Smooth muscle cell of the pulmonary artery (primary cell): ENCODE results near the gene ROM1. TPM values are rescaled to one million over a fixed set of nuclear protein-coding genes. Genes with fewer than 3 reads are reported as not detected.

ENCODE experiments used
- total RNA-seq: library from RNA; depleted of rRNA; stranded (reverse); fragments of >200 nt; gene quantifications from 2 replicates; pipeline ENCODE4 v1.2.3, GENCODE V29; 2014

ROM1 gene
- total RNA-seq, result 3.1 and 5.8 TPM in 2 replicates

GRCh38 chr11:62612366-62613290, at the start of gene ROM1, which contains the start of gene EML3:
Gene ROM1 (plus strand): TSS chr11:62613257. CDS start chr11:62613282, 25 bp downstream.
Gene EML3 (minus strand): TSS chr11:62612775. CDS start chr11:62612457, 318 bp downstream.

GRCh38 chr11:62573592-62574362, 39.3 kb upstream of the ROM1 start, which contains the start of gene EEF1G:
Gene EEF1G (minus strand): TSS chr11:62573891. CDS start chr11:62573842, 49 bp downstream.

GRCh38 chr11:62591448-62592145, 21.5 kb upstream of the ROM1 start, which contains the start of gene TUT1:
Gene TUT1 (minus strand): TSS chr11:62591523. CDS start chr11:62591485, 38 bp downstream.

GRCh38 chr11:62601372-62602140, 11.5 kb upstream of the ROM1 start, which contains the start of gene MTA2:
Gene MTA2 (minus strand): TSS chr11:62601865. CDS start chr11:62601450, 415 bp downstream.

GRCh38 chr11:62621567-62622470, 8.8 kb downstream of the ROM1 start, which contains the start of gene B3GAT3:
Gene B3GAT3 (minus strand): TSS chr11:62621986. CDS start chr11:62621947, 39 bp downstream.

GRCh38 chr11:62645946-62646824, 33.1 kb downstream of the ROM1 start, which contains the start of gene GANAB:
Gene GANAB (minus strand): TSS chr11:62646613. CDS start chr11:62646599, 14 bp downstream.

Other genes starting within 250 kb of the ROM1 start
- not detected in 2 replicates for gene SCGB1A1, start 194.2 kb upstream of the ROM1 start, total RNA-seq
- gene AHNAK, start 66.5 kb upstream of the ROM1 start, total RNA-seq, result 498 and 644 TPM in 2 replicates
- gene EEF1G, start 39.4 kb upstream of the ROM1 start, total RNA-seq, result 1,318 and 1,351 TPM in 2 replicates
- 8.7 and 9.2 TPM in 2 replicates for gene TUT1, start 21.7 kb upstream of the ROM1 start, total RNA-seq
- 70.8 and 86.8 TPM in 2 replicates for gene MTA2, start 11.4 kb upstream of the ROM1 start, total RNA-seq
- gene EML3, start 482 bp upstream of the ROM1 start, total RNA-seq, result 23.8 and 38.6 TPM in 2 replicates
- 48.9 and 82.7 TPM in 2 replicates for gene B3GAT3, start 8.7 kb downstream of the ROM1 start, total RNA-seq
- gene GANAB, start 33.4 kb downstream of the ROM1 start, total RNA-seq, result 612 and 660 TPM in 2 replicates
- gene INTS5, start 40.0 kb downstream of the ROM1 start, total RNA-seq, result 24.5 and 26.9 TPM in 2 replicates
- 13.4 and 18.3 TPM in 2 replicates for gene C11orf98, start 52.0 kb downstream of the ROM1 start, total RNA-seq
- gene CSKMT, start 52.1 kb downstream of the ROM1 start, total RNA-seq, result 4.2 and 4.5 TPM in 2 replicates
- gene UQCC3, start 58.4 kb downstream of the ROM1 start, total RNA-seq, result 6.6 and 7.5 TPM in 2 replicates
- 3.0 and 3.9 TPM in 2 replicates for gene LBHD1, start 59.0 kb downstream of the ROM1 start, total RNA-seq
- 80.9 and 85.2 TPM in 2 replicates for gene UBXN1, start 65.8 kb downstream of the ROM1 start, total RNA-seq
- 3.3 and 4.9 TPM in 2 replicates for gene LRRN4CL, start 76.3 kb downstream of the ROM1 start, total RNA-seq
- 54.8 and 59.1 TPM in 2 replicates for gene BSCL2, start 94.2 kb downstream of the ROM1 start, total RNA-seq
- gene GNG3, start 94.4 kb downstream of the ROM1 start, total RNA-seq, result 0.13 TPM in 1 of 2 replicates, not detected in the other
- gene HNRNPUL2, start 114.2 kb downstream of the ROM1 start, total RNA-seq, result 13.3 and 15.4 TPM in 2 replicates
- 27.5 and 28.9 TPM in 2 replicates for gene TTC9C, start 115.2 kb downstream of the ROM1 start, total RNA-seq
- 10.3 and 11.7 TPM in 2 replicates for gene ZBTB3, start 140.9 kb downstream of the ROM1 start, total RNA-seq
- 51.6 and 51.7 TPM in 2 replicates for gene POLR2G, start 148.3 kb downstream of the ROM1 start, total RNA-seq
- gene TAF6L, start 158.1 kb downstream of the ROM1 start, total RNA-seq, result 19.3 and 27.2 TPM in 2 replicates
- gene TMEM179B, start 174.1 kb downstream of the ROM1 start, total RNA-seq, result 48.9 and 50.0 TPM in 2 replicates
- gene TMEM223, start 178.7 kb downstream of the ROM1 start, total RNA-seq, result 13.3 and 16.2 TPM in 2 replicates
- 26.1 and 39.4 TPM in 2 replicates for gene NXF1, start 192.2 kb downstream of the ROM1 start, total RNA-seq
- gene STX5, start 218.8 kb downstream of the ROM1 start, total RNA-seq, result 35.5 and 44.3 TPM in 2 replicates
- not detected in 2 replicates for gene TEX54, start 219.6 kb downstream of the ROM1 start, total RNA-seq
- 25.4 and 46.1 TPM in 2 replicates for gene WDR74, start 226.3 kb downstream of the ROM1 start, total RNA-seq